Pancreas (tissue), 10 donors: ENCODE results near the gene CANT1. TPM values are rescaled to one million over a fixed set of nuclear protein-coding genes. Genes with fewer than 3 reads are reported as not detected.

Experiments used
- ATAC-seq, 4 donors: fragments of 200-7000 bp; cut with Tn5 transposase; one replicate each; pipeline versions ENCODE4 v1.8.0 to v1.9.1; 2020; ENCODE audit warnings: mild to moderate bottlenecking in 4 of 4, moderate library complexity in 4 of 4
- DNase-seq, 6 donors: peaks; one replicate each; pipeline ENCODE4 v3.0.0-alpha.2; 2020
- FAIRE-seq: peaks from 2 replicates; lab custom pipeline; 2012; peaks lifted over from hg19 to GRCh38; lab: Jason Lieb, UNC
- H3K27ac ChIP-seq, 4 donors: fragments of 200-600 bp; sonication (generic); 1 replicate in 3 of 4; 2 replicates in 1 of 4; pipeline versions ENCODE4 v1.5.0 to v1.8.0; 2020
- H3K27me3 ChIP-seq, 4 donors: fragments of 200-600 bp; one replicate each; pipeline ENCODE4 v1.8.0; 2021
- H3K36me3 ChIP-seq, 3 donors: fragments of 200-600 bp; sonication (generic) in 1 of 3; one replicate each; pipeline versions ENCODE4 v1.5.0 to v1.8.0; 2020 to 2021
- H3K4me1 ChIP-seq, 3 donors: fragments of 200-600 bp; one replicate each; pipeline ENCODE4 v1.8.0; 2021
- H3K4me3 ChIP-seq, 4 donors: fragments of 200-600 bp; sonication (generic) in 2 of 4; one replicate each; pipeline versions ENCODE4 v1.5.0 to v1.8.0; 2020 to 2021
- H3K9me3 ChIP-seq, 4 donors: fragments of 200-600 bp; one replicate each; pipeline ENCODE4 v1.8.0; 2021
- WGBS, 2 donors: extraction: QIAGEN DNeasy Blood & Tissue Kit; methylation state at CpG; one replicate each; pipeline ENCODE4 v1.1.7; 2013; 5-methylcytosine and 5-hydroxymethylcytosine counted together
- intact Hi-C, 3 donors: fragments of 100-400 bp; cut with DNase I; formaldehyde crosslinking; loops; one replicate each; pipeline versions ENCODE4 v1.11.1 to v1.14.2; 2022
- polyA plus RNA-seq, 2 donors: library from polyadenylated mRNA; stranded (reverse); fragments of 200-250 nt; gene quantifications; one replicate each; pipeline ENCODE4 v1.2.3, GENCODE V29; 2013
- total RNA-seq, 6 donors: library from RNA; stranded (reverse); fragmentation: NEBNext Ultra II Directional in 4 of 6; extraction: Animal tissue kit (Norgen Biotek cat#: 25700) in 4 of 6; gene quantifications; one replicate each; pipeline versions ENCODE4 v1.2.1 to v1.2.4, GENCODE V29; 2021 to 2023
- TF ChIP-seq, protein P1 (sequence below), 4 donors: fragments of 200-600 bp; sonication (generic) in 3 of 4; IDR thresholded peaks; one replicate each; pipeline versions ENCODE4 v1.5.0 to v1.8.0; 2021; ENCODE audit warnings: antibody characterized with exemption in 4 of 4
- donor health status: healthy with polysubstance abuse.
- donor health status: DM: no; HTN: no; CAD: no; lungs with moderate emphysema.
- donor health status: DM: no; HTN: no; CAD: no.
- donor health status: control.
- donor health status: control.
- donor health status: Bipolar disorder and iron deficiency.
- donor health status: DM: yes; HTN: yes; CAD: no.
- donor health status: DM: no; HTN: no; CAD: no.
- donor health status: DM: no; HTN: no; CAD: no.
- donor health status: DM: yes; HTN: yes; CAD: no.

Gene CANT1
- total and polyA plus RNA-seq, 8 donors = 7.4 to 45.0 (median 25.5) TPM

DNA sequence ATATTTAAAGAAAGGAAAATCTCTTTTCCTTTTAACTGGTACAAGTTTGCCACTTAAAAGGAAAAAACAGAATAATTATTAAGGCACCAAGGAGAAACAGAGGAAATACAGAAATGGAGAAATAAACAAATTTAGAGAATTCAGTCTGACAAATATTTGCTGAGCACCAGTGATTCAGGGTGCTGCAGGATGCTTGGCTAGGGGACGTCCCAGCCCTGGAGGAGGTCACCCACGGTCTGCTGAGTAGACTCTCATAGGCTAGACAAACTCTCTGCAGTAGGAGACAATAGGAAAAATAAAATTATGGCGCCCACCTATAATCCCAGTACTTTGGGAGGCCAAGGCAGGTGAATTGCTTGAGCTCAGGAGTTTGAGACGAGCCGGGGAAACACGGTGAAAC is 30.3 kb upstream of the CANT1 start:
- H3K9me3 ChIP-seq = no peaks in the 10 kb centered on the region
- intact Hi-C loops = no loop called here
- 84 to 90% methylated on average over 6 of the region's 6 CpGs for WGBS, 2 donors
- no peaks in the 10 kb centered on the region for H3K4me1 ChIP-seq
- no peak overlapping the region for H3K27ac ChIP-seq
- FAIRE-seq = no peak
- H3K27me3 ChIP-seq = no peaks in the 10 kb centered on the region
- H3K36me3 ChIP-seq = no peaks in the 10 kb centered on the region
- H3K4me3 ChIP-seq = no peak overlapping the region
- ATAC-seq = no peak
- TF ChIP-seq, protein P1, sequence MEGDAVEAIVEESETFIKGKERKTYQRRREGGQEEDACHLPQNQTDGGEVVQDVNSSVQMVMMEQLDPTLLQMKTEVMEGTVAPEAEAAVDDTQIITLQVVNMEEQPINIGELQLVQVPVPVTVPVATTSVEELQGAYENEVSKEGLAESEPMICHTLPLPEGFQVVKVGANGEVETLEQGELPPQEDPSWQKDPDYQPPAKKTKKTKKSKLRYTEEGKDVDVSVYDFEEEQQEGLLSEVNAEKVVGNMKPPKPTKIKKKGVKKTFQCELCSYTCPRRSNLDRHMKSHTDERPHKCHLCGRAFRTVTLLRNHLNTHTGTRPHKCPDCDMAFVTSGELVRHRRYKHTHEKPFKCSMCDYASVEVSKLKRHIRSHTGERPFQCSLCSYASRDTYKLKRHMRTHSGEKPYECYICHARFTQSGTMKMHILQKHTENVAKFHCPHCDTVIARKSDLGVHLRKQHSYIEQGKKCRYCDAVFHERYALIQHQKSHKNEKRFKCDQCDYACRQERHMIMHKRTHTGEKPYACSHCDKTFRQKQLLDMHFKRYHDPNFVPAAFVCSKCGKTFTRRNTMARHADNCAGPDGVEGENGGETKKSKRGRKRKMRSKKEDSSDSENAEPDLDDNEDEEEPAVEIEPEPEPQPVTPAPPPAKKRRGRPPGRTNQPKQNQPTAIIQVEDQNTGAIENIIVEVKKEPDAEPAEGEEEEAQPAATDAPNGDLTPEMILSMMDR (IDR thresholded peaks at IDR 0.05) = no peak
- peak in 1 of 6 donors; percentile 23 for DNase-seq

DNA sequence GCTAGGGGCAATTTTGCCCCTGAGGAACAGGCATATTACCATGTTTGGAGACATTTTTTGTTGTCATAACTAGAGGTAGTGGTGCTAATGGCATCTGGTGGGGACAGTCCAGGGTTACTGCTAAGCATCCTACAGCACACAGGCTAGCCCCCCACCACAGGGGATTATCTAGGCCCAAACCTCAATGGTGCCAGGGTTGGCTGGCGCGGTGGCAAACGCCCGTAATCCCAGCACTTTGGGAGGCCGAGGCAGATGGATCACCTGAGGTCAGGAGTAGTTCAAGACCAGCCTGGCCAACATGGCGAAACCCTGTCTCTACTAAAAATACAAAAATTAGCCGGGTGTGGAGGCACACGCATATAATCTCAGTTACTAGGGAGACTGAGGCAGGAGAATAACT is 29.6 kb upstream of the CANT1 start:
- TF ChIP-seq, protein P1 (IDR thresholded peaks at IDR 0.05) = no peak
- no peak for ATAC-seq
- Histone ChIP-seq H3K4me3 (no peak overlapping the region), H3K27me3 (no peaks in the 10 kb centered on the region), H3K9me3 (no peaks in the 10 kb centered on the region), H3K4me1 (no peaks in the 10 kb centered on the region), H3K36me3 (no peaks in the 10 kb centered on the region), H3K27ac (no peak overlapping the region)
- 87 to 95% methylated on average over 8 of the region's 8 CpGs for WGBS, 2 donors
- DNase-seq = peak in 1 of 6 donors; percentile 26
- intact Hi-C loops = no loop called here
- no peak for FAIRE-seq

DNA sequence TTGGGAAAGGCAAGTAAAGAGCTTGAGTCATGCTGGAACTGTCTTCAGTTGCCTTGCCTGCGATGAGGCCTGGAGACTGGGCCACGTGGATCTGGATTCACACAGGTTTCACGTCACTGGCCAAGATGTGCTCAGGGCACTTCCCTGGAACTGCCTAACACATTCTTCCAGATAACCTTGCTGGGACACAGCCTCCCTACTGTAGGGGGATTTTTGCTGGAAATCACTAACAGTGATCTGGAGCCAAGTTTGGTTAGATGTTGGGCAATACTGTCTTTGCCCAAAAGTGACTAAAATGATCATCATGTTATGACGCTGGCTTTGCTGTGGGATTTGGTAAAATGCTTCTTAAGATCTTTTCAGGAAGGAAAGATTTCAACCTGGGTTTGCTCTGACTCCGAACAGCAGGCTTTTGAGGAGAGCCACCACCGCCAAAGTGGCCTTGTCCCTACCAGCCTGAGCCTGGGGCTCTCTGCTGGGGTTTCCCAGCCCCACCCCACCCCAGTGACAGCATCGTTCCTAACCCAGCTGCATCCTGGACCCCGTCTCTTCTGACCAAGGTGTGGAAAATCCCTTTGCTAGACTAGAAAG is 29.1 kb upstream of the CANT1 start:
- H3K9me3 ChIP-seq = no peaks in the 10 kb centered on the region
- WGBS, 2 donors = 75 to 79% methylated on average over 8 of the region's 8 CpGs

DNA sequence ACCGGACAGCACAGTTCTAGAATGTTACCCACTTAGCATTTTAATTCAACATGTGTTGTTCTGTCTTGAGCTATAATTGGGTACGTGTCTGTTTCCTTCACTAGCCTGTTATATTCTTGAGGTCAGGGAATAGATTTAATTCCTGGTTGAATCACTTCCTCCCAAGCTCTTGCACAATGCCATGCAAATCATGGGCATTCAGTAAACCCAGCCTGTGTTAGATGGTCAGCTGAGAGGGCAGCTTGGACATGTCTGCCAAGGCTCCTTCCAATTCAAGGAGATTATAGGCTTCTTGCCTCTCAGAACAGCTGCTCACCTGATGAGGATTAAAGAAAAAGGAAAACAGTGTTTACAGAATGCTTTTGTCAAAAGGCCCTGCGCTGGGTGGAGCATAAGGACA is 27.0 kb upstream of the CANT1 start:
- no peaks in the 10 kb centered on the region for H3K9me3 ChIP-seq
- TF ChIP-seq, protein P1 (IDR thresholded peaks at IDR 0.05) = no peak
- no peaks in the 10 kb centered on the region for H3K27me3 ChIP-seq
- intact Hi-C loops = no loop called here
- no peak overlapping the region for H3K4me3 ChIP-seq
- H3K27ac ChIP-seq = no peak overlapping the region
- no peaks in the 10 kb centered on the region for H3K4me1 ChIP-seq
- WGBS, 2 donors = 77 to 89% methylated on average over 3 of the region's 3 CpGs
- FAIRE-seq (no peak), DNase-seq (no peak), ATAC-seq (peak in 3 of 4 donors; percentile 50 to 73 (median 72))
- H3K36me3 ChIP-seq = no peaks in the 10 kb centered on the region

More for the DNA sequence above, 29.1 kb upstream of the CANT1 start:
- intact Hi-C loops = no loop called here
- no peak for FAIRE-seq
- H3K4me3 ChIP-seq = no peak overlapping the region
- TF ChIP-seq, protein P1 (IDR thresholded peaks at IDR 0.05) = no peak
- DNase-seq = peak in 1 of 6 donors; percentile 30
- peak in 3 of 4 donors; percentile 17 to 42 (median 36) for ATAC-seq
- no peak overlapping the region for H3K27ac ChIP-seq
- no peaks in the 10 kb centered on the region for H3K27me3 ChIP-seq
- no peaks in the 10 kb centered on the region for H3K36me3 ChIP-seq
- no peaks in the 10 kb centered on the region for H3K4me1 ChIP-seq

DNA sequence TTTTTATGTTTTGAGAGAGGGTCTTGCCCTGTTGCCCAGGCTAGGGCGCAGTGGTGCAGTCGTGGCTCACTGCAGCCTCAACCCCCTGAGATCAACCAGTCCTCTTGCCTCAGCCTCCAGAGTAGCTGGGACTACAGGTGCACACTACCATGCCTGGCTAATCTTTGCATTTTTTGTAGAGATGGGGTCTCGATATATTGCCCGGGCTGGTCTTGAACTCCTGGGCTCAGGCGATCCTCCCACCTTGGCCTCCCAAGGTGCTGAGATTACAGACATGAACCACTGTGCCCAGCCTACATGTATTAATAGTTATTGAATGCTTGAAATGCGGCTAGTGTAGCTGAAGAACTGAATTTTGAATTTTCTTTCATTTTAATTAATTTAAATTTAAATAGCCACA is 26.6 kb upstream of the CANT1 start:
- ATAC-seq (no peak), FAIRE-seq (no peak), DNase-seq (peak in 1 of 6 donors; percentile 25)
- Histone ChIP-seq H3K27me3 (no peaks in the 10 kb centered on the region), H3K4me1 (no peaks in the 10 kb centered on the region), H3K4me3 (no peak overlapping the region), H3K9me3 (no peaks in the 10 kb centered on the region), H3K36me3 (no peaks in the 10 kb centered on the region), H3K27ac (no peak overlapping the region)
- 88 to 90% methylated on average over 6 of the region's 6 CpGs for WGBS, 2 donors
- intact Hi-C loops = no loop called here
- TF ChIP-seq, protein P1 (IDR thresholded peaks at IDR 0.05) = no peak
